ENCODE results near the gene TSPAN4. TPM values are rescaled to one million over a fixed set of nuclear protein-coding genes. Genes with fewer than 3 reads are reported as not detected.

TSPAN4 gene
- total and polyA plus RNA-seq, 2 of the 13 experiments (the other 11 are each of a cell fraction or from before 2014, with no cell fraction given): 31.7 to 68.3 TPM

DNA sequence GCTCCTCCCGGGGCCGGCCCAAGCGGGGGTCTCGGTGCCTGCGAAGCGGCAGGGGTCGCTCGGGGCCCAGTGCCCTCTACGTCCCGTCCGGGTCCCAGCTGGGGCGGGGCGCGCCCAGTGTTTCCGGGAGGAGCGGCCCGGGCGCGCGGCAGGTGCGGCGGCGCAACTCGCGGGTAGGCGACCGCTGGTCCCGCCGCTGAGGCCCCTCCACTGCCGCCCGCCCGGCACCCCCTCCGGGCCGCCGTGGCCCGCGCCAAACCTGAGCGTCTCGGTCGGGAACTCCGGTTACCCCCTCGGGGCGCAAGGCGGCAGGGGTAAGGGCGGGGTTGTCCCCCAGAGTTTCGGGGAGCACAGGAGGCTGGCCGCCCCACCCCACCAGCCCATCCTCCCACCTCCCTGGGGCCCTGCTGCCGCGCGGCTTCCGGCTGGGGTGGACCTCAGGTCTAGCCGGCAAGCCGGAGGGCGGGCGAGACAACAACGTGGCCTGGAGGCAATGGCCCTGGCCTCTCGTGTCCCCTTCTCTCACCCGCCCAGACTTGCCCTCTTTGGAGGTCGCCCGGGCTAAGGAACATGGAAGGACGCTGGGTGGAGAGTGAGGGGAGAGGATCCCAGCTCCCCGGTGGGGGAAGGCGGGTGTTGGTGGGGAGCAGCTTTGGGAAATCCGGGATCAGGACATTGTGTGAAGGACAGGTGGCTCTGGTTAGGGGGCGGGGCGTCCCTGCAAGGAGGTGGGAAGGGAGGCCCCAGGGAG, 15.3 kb upstream of the TSPAN4 start (continued):
- TF ChIP-seq HOXA9 (CRISPR knock-in tag; IDR thresholded peaks at IDR 0.05; ENCODE audit: borderline replicate concordance) (no peak), ZBTB42 (CRISPR knock-in tag; IDR thresholded peaks at IDR 0.05) (peak; percentile 38; the same call in 1 of the 2 replicates), POLR2G (IDR thresholded peaks at IDR 0.05; ENCODE audit: low read depth, low read length) (peak; percentile 75), ZNF660 (CRISPR knock-in tag; IDR thresholded peaks at IDR 0.05; ENCODE audit: borderline replicate concordance, low read depth) (no peak), REPIN1 (CRISPR knock-in tag; IDR thresholded peaks at IDR 0.05; ENCODE audit: borderline replicate concordance, low read depth) (peak; percentile 63; the same call in 1 of the 2 replicates), ZFX (CRISPR knock-in tag; IDR thresholded peaks at IDR 0.05; ENCODE audit: low read depth) (peak; percentile 90), PHF8 (CRISPR knock-in tag; IDR thresholded peaks at IDR 0.05) (peak; percentile 82), ZNF354B (CRISPR knock-in tag; IDR thresholded peaks at IDR 0.05) (no peak), GATAD2A (CRISPR knock-in tag; IDR thresholded peaks at IDR 0.05) (peak; percentile 48; the same call in 1 of the 2 replicates), RARA (CRISPR knock-in tag; IDR thresholded peaks at IDR 0.05) (peak; percentile 43), KLF15 (CRISPR knock-in tag; IDR thresholded peaks at IDR 0.05; ENCODE audit: borderline replicate concordance) (no peak), KLF11 (CRISPR knock-in tag; IDR thresholded peaks at IDR 0.05) (no peak), SP4 (CRISPR knock-in tag; IDR thresholded peaks at IDR 0.05) (peak; percentile 70), STAG1 (CRISPR knock-in tag; IDR thresholded peaks at IDR 0.05) (peak; percentile 25; the same call in 1 of the 2 replicates), ZSCAN22 (CRISPR knock-in tag; IDR thresholded peaks at IDR 0.05) (0 out of 2 replicates have a peak, but pooled peaks have one; percentile 28), ZNF496 (CRISPR knock-in tag; IDR thresholded peaks at IDR 0.05; ENCODE audit: insufficient replicate concordance) (no peak), REXO4 (CRISPR knock-in tag; IDR thresholded peaks at IDR 0.05; ENCODE audit: borderline replicate concordance) (no peak), ZBTB1 (CRISPR knock-in tag; IDR thresholded peaks at IDR 0.05; ENCODE audit: borderline replicate concordance) (no peak), ZKSCAN1 (IDR thresholded peaks at IDR 0.05; ENCODE audit: low read length) (no peak), AGO2 (optimal IDR thresholded peaks at IDR 0.05; ENCODE audit: low read depth, low read length) (peak; percentile 43)
- TF ChIP-seq, protein P1, sequence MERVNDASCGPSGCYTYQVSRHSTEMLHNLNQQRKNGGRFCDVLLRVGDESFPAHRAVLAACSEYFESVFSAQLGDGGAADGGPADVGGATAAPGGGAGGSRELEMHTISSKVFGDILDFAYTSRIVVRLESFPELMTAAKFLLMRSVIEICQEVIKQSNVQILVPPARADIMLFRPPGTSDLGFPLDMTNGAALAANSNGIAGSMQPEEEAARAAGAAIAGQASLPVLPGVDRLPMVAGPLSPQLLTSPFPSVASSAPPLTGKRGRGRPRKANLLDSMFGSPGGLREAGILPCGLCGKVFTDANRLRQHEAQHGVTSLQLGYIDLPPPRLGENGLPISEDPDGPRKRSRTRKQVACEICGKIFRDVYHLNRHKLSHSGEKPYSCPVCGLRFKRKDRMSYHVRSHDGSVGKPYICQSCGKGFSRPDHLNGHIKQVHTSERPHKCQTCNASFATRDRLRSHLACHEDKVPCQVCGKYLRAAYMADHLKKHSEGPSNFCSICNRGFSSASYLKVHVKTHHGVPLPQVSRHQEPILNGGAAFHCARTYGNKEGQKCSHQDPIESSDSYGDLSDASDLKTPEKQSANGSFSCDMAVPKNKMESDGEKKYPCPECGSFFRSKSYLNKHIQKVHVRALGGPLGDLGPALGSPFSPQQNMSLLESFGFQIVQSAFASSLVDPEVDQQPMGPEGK (CRISPR knock-in tag; IDR thresholded peaks at IDR 0.05): peak; percentile 75
- TF ChIP-seq, protein P2, sequence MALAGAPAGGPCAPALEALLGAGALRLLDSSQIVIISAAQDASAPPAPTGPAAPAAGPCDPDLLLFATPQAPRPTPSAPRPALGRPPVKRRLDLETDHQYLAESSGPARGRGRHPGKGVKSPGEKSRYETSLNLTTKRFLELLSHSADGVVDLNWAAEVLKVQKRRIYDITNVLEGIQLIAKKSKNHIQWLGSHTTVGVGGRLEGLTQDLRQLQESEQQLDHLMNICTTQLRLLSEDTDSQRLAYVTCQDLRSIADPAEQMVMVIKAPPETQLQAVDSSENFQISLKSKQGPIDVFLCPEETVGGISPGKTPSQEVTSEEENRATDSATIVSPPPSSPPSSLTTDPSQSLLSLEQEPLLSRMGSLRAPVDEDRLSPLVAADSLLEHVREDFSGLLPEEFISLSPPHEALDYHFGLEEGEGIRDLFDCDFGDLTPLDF (CRISPR knock-in tag; IDR thresholded peaks at IDR 0.05): no peak; the same call in 1 of the 2 replicates
- TF ChIP-seq, protein P3, sequence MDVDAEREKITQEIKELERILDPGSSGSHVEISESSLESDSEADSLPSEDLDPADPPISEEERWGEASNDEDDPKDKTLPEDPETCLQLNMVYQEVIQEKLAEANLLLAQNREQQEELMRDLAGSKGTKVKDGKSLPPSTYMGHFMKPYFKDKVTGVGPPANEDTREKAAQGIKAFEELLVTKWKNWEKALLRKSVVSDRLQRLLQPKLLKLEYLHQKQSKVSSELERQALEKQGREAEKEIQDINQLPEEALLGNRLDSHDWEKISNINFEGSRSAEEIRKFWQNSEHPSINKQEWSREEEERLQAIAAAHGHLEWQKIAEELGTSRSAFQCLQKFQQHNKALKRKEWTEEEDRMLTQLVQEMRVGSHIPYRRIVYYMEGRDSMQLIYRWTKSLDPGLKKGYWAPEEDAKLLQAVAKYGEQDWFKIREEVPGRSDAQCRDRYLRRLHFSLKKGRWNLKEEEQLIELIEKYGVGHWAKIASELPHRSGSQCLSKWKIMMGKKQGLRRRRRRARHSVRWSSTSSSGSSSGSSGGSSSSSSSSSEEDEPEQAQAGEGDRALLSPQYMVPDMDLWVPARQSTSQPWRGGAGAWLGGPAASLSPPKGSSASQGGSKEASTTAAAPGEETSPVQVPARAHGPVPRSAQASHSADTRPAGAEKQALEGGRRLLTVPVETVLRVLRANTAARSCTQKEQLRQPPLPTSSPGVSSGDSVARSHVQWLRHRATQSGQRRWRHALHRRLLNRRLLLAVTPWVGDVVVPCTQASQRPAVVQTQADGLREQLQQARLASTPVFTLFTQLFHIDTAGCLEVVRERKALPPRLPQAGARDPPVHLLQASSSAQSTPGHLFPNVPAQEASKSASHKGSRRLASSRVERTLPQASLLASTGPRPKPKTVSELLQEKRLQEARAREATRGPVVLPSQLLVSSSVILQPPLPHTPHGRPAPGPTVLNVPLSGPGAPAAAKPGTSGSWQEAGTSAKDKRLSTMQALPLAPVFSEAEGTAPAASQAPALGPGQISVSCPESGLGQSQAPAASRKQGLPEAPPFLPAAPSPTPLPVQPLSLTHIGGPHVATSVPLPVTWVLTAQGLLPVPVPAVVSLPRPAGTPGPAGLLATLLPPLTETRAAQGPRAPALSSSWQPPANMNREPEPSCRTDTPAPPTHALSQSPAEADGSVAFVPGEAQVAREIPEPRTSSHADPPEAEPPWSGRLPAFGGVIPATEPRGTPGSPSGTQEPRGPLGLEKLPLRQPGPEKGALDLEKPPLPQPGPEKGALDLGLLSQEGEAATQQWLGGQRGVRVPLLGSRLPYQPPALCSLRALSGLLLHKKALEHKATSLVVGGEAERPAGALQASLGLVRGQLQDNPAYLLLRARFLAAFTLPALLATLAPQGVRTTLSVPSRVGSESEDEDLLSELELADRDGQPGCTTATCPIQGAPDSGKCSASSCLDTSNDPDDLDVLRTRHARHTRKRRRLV (CRISPR knock-in tag; IDR thresholded peaks at IDR 0.05): 0 out of 2 replicates have a peak, but pooled peaks have one; percentile 18
